SJCRH30 (cell line): ENCODE measurements around the gene FAAP24. TPM values are rescaled to one million over a fixed set of nuclear protein-coding genes. Genes with fewer than 3 reads are reported as not detected.
A peak's percentile ranks its signal among the peaks of the same experiment; 100 is the strongest.
"Not testable (repeated sequence)": the region's sequence is repeated elsewhere in the genome, so short reads cannot be mapped to it uniquely, and the experiment has no call there.

Experiments
- DNase-seq, 2 experiments: peaks; one replicate each; pipeline ENCODE4 v3.0.0-alpha.2; 2015 to 2020
- H3K27ac ChIP-seq: fragments of 250-450 bp; sonication (Bioruptor Pico); 2 replicates; pipeline ENCODE4 v1.5.1; 2020; ENCODE audit warnings: mild to moderate bottlenecking, moderate library complexity
- H3K27me3 ChIP-seq: fragments of 250-450 bp; sonication (Bioruptor Pico); 2 replicates; pipeline ENCODE4 v1.5.1; 2020; ENCODE audit warnings: mild to moderate bottlenecking, moderate library complexity
- H3K36me3 ChIP-seq: fragments of 250-450 bp; sonication (Bioruptor Pico); 2 replicates; pipeline ENCODE4 v1.5.1; 2020; ENCODE audit warnings: mild to moderate bottlenecking, moderate library complexity
- H3K4me1 ChIP-seq: fragments of 250-450 bp; sonication (Bioruptor Pico); 2 replicates; pipeline ENCODE4 v1.5.1; 2020; ENCODE audit warnings: mild to moderate bottlenecking, moderate library complexity
- H3K4me3 ChIP-seq: fragments of 250-450 bp; sonication (Bioruptor Pico); 2 replicates; pipeline ENCODE4 v1.5.1; 2020; ENCODE audit warnings: mild to moderate bottlenecking, moderate library complexity
- H3K9me3 ChIP-seq: fragments of 250-450 bp; sonication (Bioruptor Pico); replicated peaks from 2 replicates; pipeline ENCODE4 v1.5.1; 2020; ENCODE audit warnings: mild to moderate bottlenecking, moderate library complexity
- total RNA-seq: library from RNA; depleted of rRNA; stranded (reverse); fragments of >200 nt; shearing (Covaris generic); gene quantifications from 2 replicates; pipeline ENCODE4 v1.2.3, GENCODE V29; 2014

Gene FAAP24
- total RNA-seq, 1 experiment from 2014 or later, result 6.6 TPM

GRCh38 chr19:32977813-32978212, 5.8 kb downstream of the FAAP24 start:
- not testable (repeated sequence) for H3K27me3 ChIP-seq, H3K4me3 ChIP-seq, H3K36me3 ChIP-seq, DNase-seq, H3K4me1 ChIP-seq, H3K27ac ChIP-seq, H3K9me3 ChIP-seq

GRCh38 chr19:32979807-32980206, 7.8 kb downstream of the FAAP24 start:
- not testable (repeated sequence) for H3K4me1 ChIP-seq, DNase-seq, H3K27me3 ChIP-seq

GRCh38 chr19:32982488-32982887, 10.4 kb downstream of the FAAP24 start:
- not testable (repeated sequence) for H3K4me3 ChIP-seq, H3K4me1 ChIP-seq, H3K36me3 ChIP-seq, DNase-seq, H3K27ac ChIP-seq, H3K27me3 ChIP-seq, H3K9me3 ChIP-seq

More at GRCh38 chr19:32979807-32980206, 7.8 kb downstream of the FAAP24 start:
- not testable (repeated sequence) for H3K27ac ChIP-seq, H3K36me3 ChIP-seq, H3K9me3 ChIP-seq, H3K4me3 ChIP-seq

- H3K27ac ChIP-seq, H3K36me3 ChIP-seq, H3K4me3 ChIP-seq, H3K9me3 ChIP-seq, H3K4me1 ChIP-seq, H3K27me3 ChIP-seq, DNase-seq: not testable (repeated sequence)
Observed at GRCh38 chr19:32988254-32988653, 16.2 kb downstream of the FAAP24 start.

- H3K4me3 ChIP-seq, result no peak overlapping the region
- no peak overlapping the region for H3K27ac ChIP-seq
- H3K27me3 ChIP-seq, result no peaks in the 10 kb centered on the region
- no peak for DNase-seq
- H3K9me3 ChIP-seq, result no peaks in the 10 kb centered on the region
- H3K36me3 ChIP-seq, result no peaks in the 10 kb centered on the region
- H3K4me1 ChIP-seq, result no peaks in the 10 kb centered on the region
Observed at GRCh38 chr19:32988724-32989123, 16.7 kb downstream of the FAAP24 start.

- not testable (repeated sequence) for H3K4me3 ChIP-seq, H3K9me3 ChIP-seq, DNase-seq, H3K36me3 ChIP-seq, H3K27ac ChIP-seq, H3K27me3 ChIP-seq, H3K4me1 ChIP-seq
Observed at GRCh38 chr19:32995966-32996365, 23.9 kb downstream of the FAAP24 start.

- H3K36me3 ChIP-seq, H3K4me1 ChIP-seq, H3K9me3 ChIP-seq, DNase-seq, H3K4me3 ChIP-seq, H3K27ac ChIP-seq, H3K27me3 ChIP-seq: not testable (repeated sequence)
Observed at GRCh38 chr19:32997061-32997464, 25.0 kb downstream of the FAAP24 start.

GRCh38 chr19:32997716-32998355, 25.8 kb downstream of the FAAP24 start:
- Histone ChIP-seq H3K4me3 (no peak overlapping the region), H3K27me3 (no peaks in the 10 kb centered on the region), H3K4me1 (no peaks in the 10 kb centered on the region), H3K27ac (no peak overlapping the region), H3K9me3 (no peaks in the 10 kb centered on the region), H3K36me3 (no peaks in the 10 kb centered on the region)
- DNase-seq, result no peak

GRCh38 chr19:32998722-32999121, 26.7 kb downstream of the FAAP24 start:
- Histone ChIP-seq H3K27me3 (no peaks in the 10 kb centered on the region), H3K9me3 (no peaks in the 10 kb centered on the region), H3K4me3 (no peak overlapping the region), H3K27ac (no peak overlapping the region), H3K36me3 (no peaks in the 10 kb centered on the region), H3K4me1 (no peaks in the 10 kb centered on the region)
- DNase-seq, result no peak

- Histone ChIP-seq H3K4me3 (no peak overlapping the region), H3K4me1 (no peaks in the 10 kb centered on the region), H3K36me3 (no peaks in the 10 kb centered on the region), H3K27ac (no peak overlapping the region), H3K27me3 (no peaks in the 10 kb centered on the region), H3K9me3 (no peaks in the 10 kb centered on the region)
- DNase-seq, result no peak
Observed at GRCh38 chr19:33000510-33000909, 28.5 kb downstream of the FAAP24 start.

GRCh38 chr19:33000910-33001309, 28.9 kb downstream of the FAAP24 start:
- Histone ChIP-seq H3K27ac (no peak overlapping the region), H3K4me3 (no peak overlapping the region), H3K9me3 (no peaks in the 10 kb centered on the region), H3K27me3 (no peaks in the 10 kb centered on the region), H3K4me1 (no peaks in the 10 kb centered on the region), H3K36me3 (no peaks in the 10 kb centered on the region)
- DNase-seq, result no peak

GRCh38 chr19:33002126-33002865, 30.3 kb downstream of the FAAP24 start:
- not testable (repeated sequence) for H3K9me3 ChIP-seq, H3K27me3 ChIP-seq, H3K27ac ChIP-seq, H3K4me1 ChIP-seq, H3K4me3 ChIP-seq, H3K36me3 ChIP-seq
- peak; percentile 14 to 24 for DNase-seq

- not testable (repeated sequence) for H3K27me3 ChIP-seq, H3K36me3 ChIP-seq, DNase-seq, H3K4me1 ChIP-seq, H3K27ac ChIP-seq, H3K9me3 ChIP-seq, H3K4me3 ChIP-seq
Observed at GRCh38 chr19:33003424-33004024, 31.5 kb downstream of the FAAP24 start.

- no peaks in the 10 kb centered on the region for H3K36me3 ChIP-seq
- H3K4me1 ChIP-seq, result no peaks in the 10 kb centered on the region
- no peak overlapping the region for H3K4me3 ChIP-seq
- H3K9me3 ChIP-seq, result no peaks in the 10 kb centered on the region
- no peak overlapping the region for H3K27ac ChIP-seq
- H3K27me3 ChIP-seq, result no peaks in the 10 kb centered on the region
- no peak for DNase-seq
Observed at GRCh38 chr19:33005440-33005839, 33.4 kb downstream of the FAAP24 start.

- no peaks in the 10 kb centered on the region for H3K4me1 ChIP-seq
Observed at GRCh38 chr19:33008738-33009137, 36.7 kb downstream of the FAAP24 start.

More at GRCh38 chr19:33008738-33009137, 36.7 kb downstream of the FAAP24 start:
- no peak overlapping the region for H3K27ac ChIP-seq
- no peaks in the 10 kb centered on the region for H3K36me3 ChIP-seq
- H3K27me3 ChIP-seq, result no peaks in the 10 kb centered on the region
- H3K4me3 ChIP-seq, result no peak overlapping the region
- DNase-seq, result no peak
- no peaks in the 10 kb centered on the region for H3K9me3 ChIP-seq
